ENCODE data around the gene SDHB. TPM values are rescaled to one million over a fixed set of nuclear protein-coding genes. Genes with fewer than 3 reads are reported as not detected.

Gene SDHB
- total and polyA plus RNA-seq, 2 donors (not counting 1 experiment from before 2014, with no cell fraction given): 58.0 to 61.0 TPM

DNA sequence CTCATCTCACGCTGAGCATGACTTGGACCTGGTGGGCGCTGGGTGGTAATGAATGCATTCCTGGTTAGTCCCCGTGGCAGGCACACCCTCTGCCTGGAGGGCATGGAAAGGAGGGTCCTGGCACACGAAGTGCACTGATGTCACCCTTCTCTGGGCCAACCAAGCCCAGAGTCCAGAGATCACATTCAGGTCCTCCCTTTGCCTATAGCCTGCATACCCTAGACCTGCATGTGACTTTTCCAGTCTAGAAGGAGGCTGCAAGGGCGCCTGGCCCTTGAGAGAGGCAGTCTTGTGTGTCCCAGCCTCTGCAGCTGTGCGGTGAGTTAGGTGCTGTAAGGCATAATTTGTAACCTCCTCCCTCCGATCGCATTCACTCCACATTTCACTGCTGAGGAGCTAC lies 43.3 kb upstream of the SDHB start:
- WGBS (ENCODE audit: insufficient coverage): 86% methylated on average over 8 of the region's 8 CpGs
- no peak overlapping the region for H3K4me2 ChIP-seq (replicated peaks; ENCODE audit: low read depth, low read length, poor library complexity, severe bottlenecking)

GRCh38 chr1:17096584-17096983 lies 42.8 kb upstream of the SDHB start:
- TF ChIP-seq CTCF (IDR thresholded peaks at IDR 0.05) (no peak), EZH2 (IDR thresholded peaks at IDR 0.05; ENCODE audit: borderline replicate concordance, insufficient read depth, low read depth, low read length, poor library complexity, severe bottlenecking) (no peak)
- no peaks in the 10 kb centered on the region for H3K79me2 ChIP-seq (ENCODE audit: control insufficient read depth, insufficient read depth, low read length)
- H2AFZ ChIP-seq (ENCODE audit: insufficient read depth, low read depth, low read length, poor library complexity, severe bottlenecking): no peak overlapping the region
- no peaks in the 10 kb centered on the region for H3K27me3 ChIP-seq (replicated peaks in 1 of 4; ENCODE audit: control extremely low read depth in 1 of 4, control insufficient read depth in 3 of 4, insufficient read depth in 4 of 4, low read length in 3 of 4)
- H3K9ac ChIP-seq (ENCODE audit: low read length): no peak overlapping the region
- no peak overlapping the region for H3K27ac ChIP-seq (ENCODE audit: low read length in 2 of 2)
- no peak for ATAC-seq (ENCODE audit: low read depth)
- H3K4me2 ChIP-seq (replicated peaks; ENCODE audit: low read depth, low read length, poor library complexity, severe bottlenecking): no peak overlapping the region
- no peak overlapping the region for H3K4me3 ChIP-seq (ENCODE audit: control extremely low read depth in 1 of 5, extremely low read depth in 1 of 5, insufficient read depth in 1 of 5, low read depth in 2 of 5, low read length in 4 of 5)
- H3K9me3 ChIP-seq (ENCODE audit: control extremely low read depth in 1 of 3, control insufficient read depth in 2 of 3, insufficient read depth in 1 of 3, low read length in 2 of 3): peaks cover 0 to 20% (median 0%) of the 10 kb centered on the region in 3 donors
- no peak overlapping the region for H3K4me3 Mint-ChIP-seq
- no peak for DNase-seq
- ChIA-PET CTCF (no interaction called here), POLR2A (no interaction called here)
- no peaks in the 10 kb centered on the region for H4K20me1 ChIP-seq (ENCODE audit: control insufficient read depth, insufficient read depth, low read length, poor library complexity, severe bottlenecking)
- peaks cover under 1% of the 10 kb centered on the region for H3K27me3 Mint-ChIP-seq
- H3K4me1 ChIP-seq (ENCODE audit: control insufficient read depth in 2 of 2, insufficient read depth in 2 of 2, low read length in 2 of 2): no peaks in the 10 kb centered on the region
- no peak overlapping the region for H3K27ac Mint-ChIP-seq
- WGBS (ENCODE audit: insufficient coverage): no CpG with 5 or more reads among the region's 1 CpG
- no peaks in the 10 kb centered on the region for H3K4me1 Mint-ChIP-seq
- H3K36me3 ChIP-seq (replicated peaks in 1 of 2; ENCODE audit: control extremely low read depth in 1 of 2, control insufficient read depth in 1 of 2, extremely low read depth in 1 of 2, insufficient read depth in 2 of 2, low read length in 1 of 2): no peaks in the 10 kb centered on the region
- intact Hi-C loops (cut with micrococcal nuclease): no loop called here
- H3K9me3 Mint-ChIP-seq (ENCODE audit: insufficient read depth): no peaks in the 10 kb centered on the region

More for the DNA sequence above, 43.3 kb upstream of the SDHB start:
- Mint-ChIP-seq H3K4me3 (no peak overlapping the region), H3K27me3 (no peaks in the 10 kb centered on the region), H3K9me3 (ENCODE audit: insufficient read depth) (no peaks in the 10 kb centered on the region), H3K27ac (no peak overlapping the region), H3K4me1 (no peaks in the 10 kb centered on the region)
- ChIA-PET POLR2A (no interaction called here), CTCF (no interaction called here)
- Histone ChIP-seq H3K4me3 (ENCODE audit: control extremely low read depth in 1 of 5, extremely low read depth in 1 of 5, insufficient read depth in 1 of 5, low read depth in 2 of 5, low read length in 4 of 5) (no peak overlapping the region), H3K36me3 (replicated peaks in 1 of 2; ENCODE audit: control extremely low read depth in 1 of 2, control insufficient read depth in 1 of 2, extremely low read depth in 1 of 2, insufficient read depth in 2 of 2, low read length in 1 of 2) (no peaks in the 10 kb centered on the region), H2AFZ (ENCODE audit: insufficient read depth, low read depth, low read length, poor library complexity, severe bottlenecking) (no peak overlapping the region), H3K9me3 (ENCODE audit: control extremely low read depth in 1 of 3, control insufficient read depth in 2 of 3, insufficient read depth in 1 of 3, low read length in 2 of 3) (peaks cover 0 to 15% (median 0%) of the 10 kb centered on the region in 3 donors), H4K20me1 (ENCODE audit: control insufficient read depth, insufficient read depth, low read length, poor library complexity, severe bottlenecking) (no peaks in the 10 kb centered on the region), H3K4me1 (ENCODE audit: control insufficient read depth in 2 of 2, insufficient read depth in 2 of 2, low read length in 2 of 2) (no peaks in the 10 kb centered on the region), H3K79me2 (ENCODE audit: control insufficient read depth, insufficient read depth, low read length) (no peaks in the 10 kb centered on the region), H3K27me3 (replicated peaks in 1 of 4; ENCODE audit: control extremely low read depth in 1 of 4, control insufficient read depth in 3 of 4, insufficient read depth in 4 of 4, low read length in 3 of 4) (no peaks in the 10 kb centered on the region), H3K9ac (ENCODE audit: low read length) (no peak overlapping the region), H3K27ac (ENCODE audit: low read length in 2 of 2) (no peak overlapping the region)
- intact Hi-C loops (cut with micrococcal nuclease): no loop called here
- DNase-seq (no peak), ATAC-seq (ENCODE audit: low read depth) (no peak)
- TF ChIP-seq CTCF (IDR thresholded peaks at IDR 0.05) (no peak), EZH2 (IDR thresholded peaks at IDR 0.05; ENCODE audit: borderline replicate concordance, insufficient read depth, low read depth, low read length, poor library complexity, severe bottlenecking) (no peak)

Measured in B cell (primary cell).